ENCODE results near the gene LPO. TPM values are rescaled to one million over a fixed set of nuclear protein-coding genes. Genes with fewer than 3 reads are reported as not detected.

The LPO gene
- total and polyA plus RNA-seq, 10 of the 15 experiments (the other 5 are each of a cell fraction or from before 2014, with no cell fraction given), result 0.03 to 0.11 (median 0.06) TPM; not detected in 7

GRCh38 chr17:58302919-58303585 is 64.7 kb downstream of the LPO start:
- FAIRE-seq (no peak), ATAC-seq (no peak), DNase-seq (ENCODE audit: low read depth, low spot score) (no peak)
- no peak overlapping the region for H3K4me2 ChIP-seq (ENCODE audit: control insufficient read depth, insufficient read depth)
- SMC1A ChIA-PET (ENCODE audit: uncharacterized antibody, unreplicated experiment), result interaction anchor here (0.6 to 2.8 kb wide), 7 partner anchors 9 to 149 kb away, joined by 3 to 13 read pairs (median 6); partner anchors contain the start of gene SUPT4H1
- no peaks in the 10 kb centered on the region for H3K9me3 ChIP-seq (replicated peaks; ENCODE audit: control insufficient read depth, insufficient read depth, low read length)
- no peak overlapping the region for H3K27ac ChIP-seq (ENCODE audit: control insufficient read depth, insufficient read depth)
- H3K79me2 ChIP-seq (ENCODE audit: control insufficient read depth, insufficient read depth, low read length), result no peaks in the 10 kb centered on the region
- WGBS (ENCODE audit: insufficient coverage, insufficient replicate concordance, low lambda C conversion rate, missing lambda C conversion rate), result 44% methylated on average over 9 of the region's 9 CpGs
- no peaks in the 10 kb centered on the region for H3K36me3 ChIP-seq (ENCODE audit: control insufficient read depth in 2 of 2, insufficient read depth in 2 of 2, low read length in 1 of 2)
- intact Hi-C loops (cut with micrococcal nuclease; ENCODE audit: unreplicated experiment), result no loop called here
- H4K20me1 ChIP-seq (ENCODE audit: control insufficient read depth, insufficient read depth), result no peaks in the 10 kb centered on the region
- POLR2A ChIA-PET, result interaction anchor here (1.8 kb wide), 1 partner anchor 114 kb away, joined by 5 read pairs; the partner anchor contains the start of gene RNF43
- CTCF ChIA-PET, result interaction anchor here (0.7 to 7.1 kb wide), 15 partner anchors 8 to 149 kb away, joined by 3 to 56 read pairs (median 4); partner anchors contain the start of gene RNF43
- H3K27me3 ChIP-seq (replicated peaks in 1 of 2; ENCODE audit: control insufficient read depth in 2 of 2, insufficient read depth in 2 of 2, low read length in 1 of 2), result no peaks in the 10 kb centered on the region; a peak in 1 of 4 replicates
- RAD21 ChIA-PET (ENCODE audit: unreplicated experiment), result interaction anchor here (1.2 to 3.0 kb wide), 6 partner anchors 14 to 145 kb away, joined by 3 to 27 read pairs (median 6); partner anchors contain the start of genes RNF43 and SUPT4H1
- no peaks in the 10 kb centered on the region for H3K4me1 ChIP-seq (ENCODE audit: control insufficient read depth, insufficient read depth, low read length)
- in situ Hi-C loops (cut with MboI), result no loop called here
- no TSS peak for BruUV-seq (replicated peaks)
- no peak overlapping the region for H2AFZ ChIP-seq (ENCODE audit: control insufficient read depth, low read depth, low read length)
- H3K4me3 ChIP-seq, result no peak overlapping the region
- no peak for TF ChIP-seq PAX5 (IDR thresholded peaks at IDR 0.05; ENCODE audit: borderline replicate concordance, low read depth, low read length)
- TF ChIP-seq USF2 (IDR thresholded peaks at IDR 0.05; ENCODE audit: borderline replicate concordance, low read depth, low read length), result no peak
- no peak for TF ChIP-seq BCLAF1 (IDR thresholded peaks at IDR 0.05)
- no peak for TF ChIP-seq EZH2 (IDR thresholded peaks at IDR 0.05; ENCODE audit: borderline replicate concordance, control insufficient read depth, low read depth, low read length)
- no peak for TF ChIP-seq POU2F2 (IDR thresholded peaks at IDR 0.05; ENCODE audit: borderline replicate concordance, low read depth, low read length)
- no peak for TF ChIP-seq IKZF2 (IDR thresholded peaks at IDR 0.05)
- no peak for TF ChIP-seq RAD21 (IDR thresholded peaks at IDR 0.05; ENCODE audit: insufficient read depth, low read depth, low read length)
- TF ChIP-seq MTA2 (IDR thresholded peaks at IDR 0.05; ENCODE audit: low read depth), result no peak
- no peak overlapping the region for H3K9ac ChIP-seq (ENCODE audit: control insufficient read depth, insufficient read depth, low read length)

Measured in GM12878 (cell line).